Measurements from ENCODE around the gene BMP8A. TPM values are rescaled to one million over a fixed set of nuclear protein-coding genes. Genes with fewer than 3 reads are reported as not detected.
"Not testable (repeated sequence)": the region's sequence is repeated elsewhere in the genome, so short reads cannot be mapped to it uniquely, and the experiment has no call there.

The BMP8A gene
- total and polyA plus RNA-seq, 10 donors = 0.06 to 2.8 (median 1.4) TPM; not detected in 1

DNA sequence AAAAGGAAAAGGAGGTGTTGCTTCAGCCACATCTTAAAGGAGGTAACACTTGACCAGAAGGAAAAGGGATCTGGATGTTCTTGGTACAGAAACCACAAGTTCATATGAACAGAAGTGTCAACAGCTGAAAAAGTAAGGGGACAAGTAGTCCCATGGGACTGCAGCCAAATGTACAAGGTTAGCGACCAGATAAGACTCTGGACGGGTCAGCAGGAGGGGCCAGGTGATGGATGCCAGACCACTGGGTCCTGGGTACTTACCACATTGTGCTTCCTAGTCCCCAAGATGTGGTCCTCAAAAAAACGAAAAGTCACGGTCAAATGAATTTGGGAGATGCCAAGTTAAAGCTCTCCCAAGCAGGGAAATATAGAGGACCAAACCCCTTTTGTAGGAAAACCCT is 16.6 kb upstream of the BMP8A start:
- H3K4me1 ChIP-seq = peaks cover 0 to 7% (median 0%) of the 10 kb centered on the region in 6 donors
- peaks cover 0 to 100% (median 68%) of the 10 kb centered on the region in 6 donors for H3K36me3 ChIP-seq
- no peak overlapping the region for H3K4me3 ChIP-seq
- WGBS, 5 donors = 80 to 88% (median 84%) methylated on average over 4 of the region's 4 CpGs
- no peak overlapping the region for H3K27ac ChIP-seq
- intact Hi-C loops (cut with DNase I; ENCODE audit: low total_unique reads) = loop anchor here (10.0 kb wide), 1 partner anchor 60 kb away; no protein-coding TSS in a partner anchor
- no peaks in the 10 kb centered on the region for H3K27me3 ChIP-seq (replicated peaks in 1 of 7)
- no peaks in the 10 kb centered on the region for H3K9me3 ChIP-seq
- DNase-seq = no peak
- TF ChIP-seq, protein P1, sequence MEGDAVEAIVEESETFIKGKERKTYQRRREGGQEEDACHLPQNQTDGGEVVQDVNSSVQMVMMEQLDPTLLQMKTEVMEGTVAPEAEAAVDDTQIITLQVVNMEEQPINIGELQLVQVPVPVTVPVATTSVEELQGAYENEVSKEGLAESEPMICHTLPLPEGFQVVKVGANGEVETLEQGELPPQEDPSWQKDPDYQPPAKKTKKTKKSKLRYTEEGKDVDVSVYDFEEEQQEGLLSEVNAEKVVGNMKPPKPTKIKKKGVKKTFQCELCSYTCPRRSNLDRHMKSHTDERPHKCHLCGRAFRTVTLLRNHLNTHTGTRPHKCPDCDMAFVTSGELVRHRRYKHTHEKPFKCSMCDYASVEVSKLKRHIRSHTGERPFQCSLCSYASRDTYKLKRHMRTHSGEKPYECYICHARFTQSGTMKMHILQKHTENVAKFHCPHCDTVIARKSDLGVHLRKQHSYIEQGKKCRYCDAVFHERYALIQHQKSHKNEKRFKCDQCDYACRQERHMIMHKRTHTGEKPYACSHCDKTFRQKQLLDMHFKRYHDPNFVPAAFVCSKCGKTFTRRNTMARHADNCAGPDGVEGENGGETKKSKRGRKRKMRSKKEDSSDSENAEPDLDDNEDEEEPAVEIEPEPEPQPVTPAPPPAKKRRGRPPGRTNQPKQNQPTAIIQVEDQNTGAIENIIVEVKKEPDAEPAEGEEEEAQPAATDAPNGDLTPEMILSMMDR (IDR thresholded peaks at IDR 0.05 in 8 of 11, conservative IDR thresholded peaks at IDR 0.05 in 3 of 11) = no peak
- no peak for TF ChIP-seq POLR2A (IDR thresholded peaks at IDR 0.05)
- TF ChIP-seq POLR2AphosphoS5 (IDR thresholded peaks at IDR 0.05) = no peak

DNA sequence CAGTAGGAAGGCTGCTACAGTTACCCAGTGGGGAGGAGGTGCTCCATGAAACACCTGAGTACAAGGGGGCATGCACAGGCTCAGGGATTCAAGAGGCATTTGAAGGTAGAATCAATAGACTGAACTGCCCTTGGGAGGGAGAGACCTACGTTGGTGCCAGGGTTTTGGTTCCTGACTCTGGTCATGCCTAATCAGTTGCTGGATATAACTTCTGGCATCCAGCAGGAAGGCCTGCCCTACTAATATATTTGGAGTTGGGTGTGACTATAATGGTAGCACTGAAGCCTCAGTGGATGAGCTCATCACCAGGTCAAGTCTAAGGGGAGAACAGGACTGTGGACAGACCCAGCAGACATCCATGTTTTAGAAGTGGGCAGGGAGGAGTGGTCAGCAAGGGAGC is 15.9 kb upstream of the BMP8A start:
- not testable (repeated sequence) for H3K9me3 ChIP-seq; H3K4me3 ChIP-seq; H3K4me1 ChIP-seq; H3K27ac ChIP-seq; DNase-seq; H3K27me3 ChIP-seq (replicated peaks in 1 of 7)
- intact Hi-C loops (cut with DNase I; ENCODE audit: low total_unique reads) = loop anchor here (10.0 kb wide), 1 partner anchor 59 kb away; no protein-coding TSS in a partner anchor
- 64 to 74% (median 67%) methylated on average over 1 of the region's 1 CpG for WGBS, 5 donors
- peaks cover 1 to 100% (median 69%) of the 10 kb centered on the region in 6 donors for H3K36me3 ChIP-seq

DNA sequence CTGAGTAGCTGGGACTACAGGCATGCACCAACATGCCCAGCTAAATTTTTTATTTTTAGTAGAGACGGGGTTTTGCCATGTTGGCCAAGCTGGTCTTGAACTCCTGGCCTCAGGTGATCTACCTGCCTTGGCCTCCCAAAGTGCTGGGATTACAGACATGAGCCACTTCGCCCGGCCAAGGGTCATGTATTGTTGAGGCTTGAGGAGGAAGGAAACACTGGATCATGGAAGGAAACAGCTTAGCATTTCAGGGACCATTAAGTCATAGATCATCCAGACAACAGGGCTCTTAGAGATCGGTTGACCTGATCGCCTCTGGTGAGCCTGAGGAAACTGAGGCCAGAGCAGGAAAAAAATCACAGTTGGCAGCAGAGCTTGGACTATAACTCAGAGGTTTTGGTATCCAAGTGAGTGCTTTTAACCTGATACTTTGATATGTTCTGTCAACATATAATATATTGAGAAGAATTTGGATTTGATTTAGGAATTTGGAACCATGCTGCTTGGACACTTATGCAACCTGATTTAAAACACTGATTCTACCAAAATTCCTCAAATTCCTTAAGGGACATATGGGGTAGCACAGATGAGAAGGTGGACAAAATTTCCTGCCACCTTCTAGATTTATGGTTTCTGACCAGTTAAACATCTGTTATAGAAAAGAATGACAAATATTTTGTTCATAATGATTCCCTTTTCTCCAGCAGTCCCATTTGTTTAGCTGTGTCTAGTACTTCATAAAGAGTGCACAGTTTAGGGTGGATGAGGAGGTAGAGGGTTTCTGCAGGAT is 13.1 kb upstream of the BMP8A start:
- Histone ChIP-seq H3K36me3 (peaks cover 3 to 100% (median 64%) of the 10 kb centered on the region in 6 donors), H3K4me3 (no peak overlapping the region), H3K27ac (no peak overlapping the region), H3K4me1 (peaks cover 0 to 7% (median 0%) of the 10 kb centered on the region in 6 donors), H3K27me3 (replicated peaks in 1 of 7) (no peaks in the 10 kb centered on the region), H3K9me3 (no peaks in the 10 kb centered on the region)
- intact Hi-C loops (cut with DNase I; ENCODE audit: low total_unique reads) = loop anchor here (10.0 kb wide), 1 partner anchor 56 kb away; no protein-coding TSS in a partner anchor
- WGBS, 5 donors = 75 to 85% (median 80%) methylated on average over 5 of the region's 5 CpGs
- no peak for DNase-seq
- no peak for TF ChIP-seq POLR2A (IDR thresholded peaks at IDR 0.05)
- peak in 1 of 3 donors; percentile 28 for TF ChIP-seq POLR2AphosphoS5 (IDR thresholded peaks at IDR 0.05)
- TF ChIP-seq, protein P1 (IDR thresholded peaks at IDR 0.05 in 8 of 11, conservative IDR thresholded peaks at IDR 0.05 in 3 of 11) = no peak

DNA sequence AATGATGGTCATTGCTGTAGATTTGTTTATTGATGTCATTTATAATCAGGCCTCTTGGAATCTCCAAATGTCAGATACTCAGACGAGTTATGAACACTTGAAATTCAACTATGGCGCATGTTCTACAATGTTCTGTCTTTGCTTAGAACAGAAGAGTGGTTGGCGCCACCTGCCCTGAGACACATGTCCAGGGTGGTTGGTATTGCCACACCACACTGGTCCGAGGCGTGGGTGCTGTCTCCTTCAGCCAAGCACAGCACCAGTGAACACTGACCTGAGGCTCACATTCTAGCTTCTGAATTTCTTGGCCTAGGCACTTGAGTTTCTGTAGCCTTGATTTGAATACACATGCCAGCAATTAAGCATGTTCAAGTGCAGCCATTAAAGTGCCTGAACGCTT is 10.1 kb upstream of the BMP8A start:
- H3K4me3 ChIP-seq = no peak overlapping the region
- H3K27ac ChIP-seq = no peak overlapping the region
- TF ChIP-seq, protein P1 (IDR thresholded peaks at IDR 0.05 in 8 of 11, conservative IDR thresholded peaks at IDR 0.05 in 3 of 11) = no peak
- TF ChIP-seq POLR2A (IDR thresholded peaks at IDR 0.05) (no peak), POLR2AphosphoS5 (IDR thresholded peaks at IDR 0.05) (no peak)
- intact Hi-C loops (cut with DNase I; ENCODE audit: low total_unique reads) = no loop called here
- peaks cover 0 to 7% (median 2%) of the 10 kb centered on the region in 6 donors for H3K4me1 ChIP-seq
- no peaks in the 10 kb centered on the region for H3K27me3 ChIP-seq (replicated peaks in 1 of 7)
- 91 to 96% (median 94%) methylated on average over 6 of the region's 6 CpGs for WGBS, 5 donors
- no peaks in the 10 kb centered on the region for H3K9me3 ChIP-seq
- no peak for DNase-seq
- H3K36me3 ChIP-seq = peaks cover 3 to 100% (median 77%) of the 10 kb centered on the region in 6 donors
